Vagina (tissue), 2 donors: ENCODE results near the gene FOXRED1.
"Not testable (repeated sequence)": the region's sequence is repeated elsewhere in the genome, so short reads cannot be mapped to it uniquely, and the experiment has no call there.

ENCODE experiments used
- CTCF ChIP-seq, 3 experiments: fragments of 450-650 bp in 2 of 3; fragments of 200-600 bp in 1 of 3; sonication (generic) in 1 of 3; IDR thresholded peaks; one replicate each; pipeline ENCODE4 v1.5.1; 2017 to 2019; ENCODE audit warnings: antibody characterized with exemption in 3 of 3, mild to moderate bottlenecking in 2 of 3, moderate library complexity in 2 of 3
- POLR2AphosphoS5 ChIP-seq, 2 donors: sonication (generic); formaldehyde crosslinking; IDR thresholded peaks; one replicate each; pipeline ENCODE4 v1.9.0; 2017; ENCODE audit warnings: antibody characterized with exemption in 2 of 2, mild to moderate bottlenecking in 2 of 2, low read depth in 1 of 2; ENCODE audit not compliant: insufficient read depth in 1 of 2

GRCh38 chr11:126255507-126255906, 13.4 kb upstream of the FOXRED1 start:
- TF ChIP-seq CTCF (IDR thresholded peaks at IDR 0.05); POLR2AphosphoS5 (IDR thresholded peaks at IDR 0.05; ENCODE audit: insufficient read depth in 1 of 2, low read depth in 1 of 2): not testable (repeated sequence)
